ENCODE data around the gene WNT6.

The WNT6 gene

DNA sequence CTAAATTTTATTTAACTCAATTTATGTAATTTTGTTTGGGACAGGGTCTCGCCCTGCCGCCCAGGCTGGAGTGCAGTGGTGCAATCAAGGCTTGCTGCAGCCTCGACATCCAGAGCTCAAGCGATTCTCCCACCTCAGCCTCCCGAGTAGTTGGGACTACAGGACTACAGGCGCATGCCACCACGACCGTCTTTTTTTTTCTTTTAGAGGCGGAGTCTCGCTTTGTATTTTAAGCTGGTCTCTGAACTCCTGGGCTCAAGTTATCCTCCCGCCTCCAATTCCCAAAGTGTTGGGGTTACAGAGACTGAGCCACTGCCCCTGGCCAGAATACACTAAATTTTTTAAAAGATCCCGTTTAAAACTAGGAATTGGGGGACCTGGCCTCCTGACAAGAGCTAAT, 39.5 kb downstream of the WNT6 start:
- TF ChIP-seq, protein P1, sequence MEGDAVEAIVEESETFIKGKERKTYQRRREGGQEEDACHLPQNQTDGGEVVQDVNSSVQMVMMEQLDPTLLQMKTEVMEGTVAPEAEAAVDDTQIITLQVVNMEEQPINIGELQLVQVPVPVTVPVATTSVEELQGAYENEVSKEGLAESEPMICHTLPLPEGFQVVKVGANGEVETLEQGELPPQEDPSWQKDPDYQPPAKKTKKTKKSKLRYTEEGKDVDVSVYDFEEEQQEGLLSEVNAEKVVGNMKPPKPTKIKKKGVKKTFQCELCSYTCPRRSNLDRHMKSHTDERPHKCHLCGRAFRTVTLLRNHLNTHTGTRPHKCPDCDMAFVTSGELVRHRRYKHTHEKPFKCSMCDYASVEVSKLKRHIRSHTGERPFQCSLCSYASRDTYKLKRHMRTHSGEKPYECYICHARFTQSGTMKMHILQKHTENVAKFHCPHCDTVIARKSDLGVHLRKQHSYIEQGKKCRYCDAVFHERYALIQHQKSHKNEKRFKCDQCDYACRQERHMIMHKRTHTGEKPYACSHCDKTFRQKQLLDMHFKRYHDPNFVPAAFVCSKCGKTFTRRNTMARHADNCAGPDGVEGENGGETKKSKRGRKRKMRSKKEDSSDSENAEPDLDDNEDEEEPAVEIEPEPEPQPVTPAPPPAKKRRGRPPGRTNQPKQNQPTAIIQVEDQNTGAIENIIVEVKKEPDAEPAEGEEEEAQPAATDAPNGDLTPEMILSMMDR (IDR thresholded peaks at IDR 0.05; ENCODE audit: low read depth, low read length) = no peak
- DNase-seq (ENCODE audit: extremely low read depth, low read depth) = no peak

DNA sequence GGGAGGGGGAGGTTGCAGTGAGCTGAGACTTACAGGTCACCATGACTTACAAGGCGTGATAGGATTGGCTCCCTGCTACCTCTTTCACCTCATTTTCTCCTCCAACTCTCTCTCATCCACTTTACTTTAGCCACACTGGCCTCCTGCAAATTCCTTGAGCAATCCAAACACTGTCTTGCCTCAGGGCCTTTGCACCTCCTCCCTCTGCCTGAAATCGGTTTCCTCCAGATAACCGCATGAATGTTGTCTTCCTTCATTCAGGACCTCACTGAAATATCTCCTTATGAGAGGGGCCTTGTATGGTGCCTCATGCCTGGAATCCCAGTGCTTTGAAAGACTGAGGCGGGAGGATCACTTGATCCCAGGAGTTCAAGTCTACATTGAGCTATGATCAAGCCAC, 42.8 kb downstream of the WNT6 start:
- TF ChIP-seq, protein P1 (IDR thresholded peaks at IDR 0.05; ENCODE audit: low read depth, low read length) = no peak
- DNase-seq (ENCODE audit: extremely low read depth, low read depth) = no peak

DNA sequence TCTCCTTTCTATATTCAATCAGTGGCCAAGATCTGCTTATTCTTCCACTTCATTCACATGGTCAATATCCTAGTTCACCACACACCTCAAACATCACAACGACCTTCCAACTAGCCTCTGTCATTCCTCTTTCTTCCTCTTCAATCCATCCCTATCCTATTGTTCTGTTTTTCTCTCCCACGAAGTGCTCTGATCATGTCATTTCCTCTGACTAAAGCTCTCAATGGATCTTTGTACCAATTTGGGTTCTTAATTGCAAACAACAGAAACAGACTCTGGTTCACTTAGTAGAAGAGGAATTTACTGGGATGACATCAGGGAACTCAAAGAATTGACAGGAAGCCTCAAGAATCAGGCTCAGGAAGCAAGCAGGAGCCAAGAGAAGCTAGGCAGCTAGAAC, 44.6 kb downstream of the WNT6 start:
- TF ChIP-seq, protein P1 (IDR thresholded peaks at IDR 0.05; ENCODE audit: low read depth, low read length) = no peak
- DNase-seq (ENCODE audit: extremely low read depth, low read depth) = no peak

DNA sequence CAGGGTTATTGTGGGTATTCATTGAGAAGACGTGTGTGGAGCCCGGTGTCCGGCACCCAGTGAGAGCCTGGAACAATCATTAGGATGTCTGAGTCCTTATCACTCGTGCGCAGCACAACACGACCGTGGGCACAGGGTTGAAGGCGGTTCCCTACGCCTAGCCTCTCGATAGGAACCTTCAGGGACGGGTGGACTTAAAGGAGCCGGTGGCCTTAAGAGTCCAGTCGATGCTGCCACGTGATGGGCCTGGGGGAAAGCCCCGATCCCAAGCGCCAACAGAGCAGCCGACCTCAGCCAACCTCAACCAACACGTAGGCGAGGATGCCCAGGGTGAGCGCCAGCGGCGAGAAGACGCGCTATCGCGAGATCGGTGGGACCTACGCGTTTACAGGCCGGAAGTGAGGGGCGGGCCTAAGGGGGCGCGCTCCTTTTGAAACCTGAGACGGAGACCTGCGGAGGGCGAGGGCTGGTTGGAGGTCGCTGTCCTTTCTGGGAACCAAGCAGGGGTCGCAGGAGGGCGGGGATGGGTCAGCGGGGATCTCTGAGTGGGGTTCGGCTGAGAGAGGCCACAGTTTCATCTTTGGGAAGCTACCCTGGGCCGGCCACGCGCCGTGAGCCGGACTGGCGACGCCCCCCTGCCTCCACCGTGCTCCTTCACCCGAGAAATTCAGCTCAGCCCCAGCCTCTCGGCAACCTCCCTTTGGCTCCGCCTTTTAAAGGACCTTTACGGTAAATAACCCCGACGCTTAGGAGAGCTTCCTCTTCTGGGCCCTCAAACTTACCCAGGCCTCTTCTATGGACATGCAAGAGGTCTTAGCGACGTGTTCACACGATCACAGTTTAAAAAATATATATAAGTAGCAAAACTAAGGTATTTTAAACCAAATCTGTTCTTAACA, 49.4 kb downstream of the WNT6 start:
- DNase-seq (ENCODE audit: extremely low read depth, low read depth) = peak; percentile 64
- TF ChIP-seq, protein P1 (IDR thresholded peaks at IDR 0.05; ENCODE audit: low read depth, low read length) = no peak

DNA sequence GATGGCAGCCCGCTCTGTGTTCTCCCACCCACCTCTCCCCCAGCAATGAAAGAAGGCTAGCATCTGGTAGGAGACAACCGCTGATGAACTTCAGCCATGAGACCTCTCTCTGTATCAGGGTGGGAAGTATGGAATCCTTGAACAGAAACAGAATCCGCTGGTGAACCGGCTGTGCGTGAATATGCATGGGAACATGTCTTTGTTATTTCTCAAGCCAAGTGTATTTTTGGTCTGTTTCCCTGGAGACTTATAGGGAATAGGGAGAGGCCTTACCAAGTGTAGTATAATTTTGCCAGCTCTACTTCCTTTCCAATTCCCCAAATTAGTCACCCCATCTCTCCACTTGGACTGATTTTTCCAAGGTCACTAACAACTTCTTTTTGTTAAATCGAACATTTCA, 51.1 kb downstream of the WNT6 start:
- DNase-seq (ENCODE audit: extremely low read depth, low read depth) = no peak
- TF ChIP-seq, protein P1 (IDR thresholded peaks at IDR 0.05; ENCODE audit: low read depth, low read length) = no peak

DNA sequence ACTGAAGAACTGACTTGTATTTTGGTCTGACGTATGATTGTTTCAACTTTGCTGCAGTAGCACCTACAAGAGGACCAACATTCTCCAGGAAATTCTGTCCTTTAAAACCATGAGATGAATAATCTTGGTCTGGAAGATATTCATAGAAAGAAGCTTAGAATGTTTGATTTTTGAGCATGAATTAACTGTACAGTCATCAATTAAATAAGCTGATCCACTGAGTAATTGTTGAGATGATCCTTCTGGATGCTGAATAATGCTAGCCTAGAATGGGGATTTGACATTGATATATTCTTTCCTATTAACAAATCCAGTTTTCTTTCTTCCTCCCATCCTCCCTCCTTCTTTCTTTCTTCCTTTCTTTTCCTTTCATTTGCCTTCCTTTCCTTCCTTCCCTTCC, 60.9 kb downstream of the WNT6 start:
- DNase-seq (ENCODE audit: extremely low read depth, low read depth) = no peak
- TF ChIP-seq, protein P1 (IDR thresholded peaks at IDR 0.05; ENCODE audit: low read depth, low read length) = no peak

Measured in AG09319 (cell line).